Posterior vena cava (tissue), 2 donors: ENCODE data around the gene FMOD. TPM values are rescaled to one million over a fixed set of nuclear protein-coding genes. Genes with fewer than 3 reads are reported as not detected.
A peak's percentile ranks its signal among the peaks of the same experiment; 100 is the strongest.

Source experiments
- DNase-seq: peaks from one replicate; pipeline ENCODE4 v3.0.0-alpha.2; 2020; ENCODE audit warnings: low spot score
- intact Hi-C, 2 donors: fragments of 100-400 bp; cut with DNase I; formaldehyde crosslinking; loops; one replicate each; pipeline versions ENCODE4 v1.14.1 to v1.14.2; 2022 to 2023
- total RNA-seq, 2 donors: library from RNA; stranded (reverse); fragmentation: NEBNext Ultra II Directional; extraction: Animal tissue kit (Norgen Biotek cat#: 25700); gene quantifications; one replicate each; pipeline ENCODE4 v1.2.1, GENCODE V29; 2021
- donor health status: DM: yes; HTN: yes; CAD: no.
- donor health status: DM: yes; HTN: yes; CAD: no.

Gene FMOD
- total RNA-seq, 2 donors from 2014 or later, result 102 to 216 TPM

DNA sequence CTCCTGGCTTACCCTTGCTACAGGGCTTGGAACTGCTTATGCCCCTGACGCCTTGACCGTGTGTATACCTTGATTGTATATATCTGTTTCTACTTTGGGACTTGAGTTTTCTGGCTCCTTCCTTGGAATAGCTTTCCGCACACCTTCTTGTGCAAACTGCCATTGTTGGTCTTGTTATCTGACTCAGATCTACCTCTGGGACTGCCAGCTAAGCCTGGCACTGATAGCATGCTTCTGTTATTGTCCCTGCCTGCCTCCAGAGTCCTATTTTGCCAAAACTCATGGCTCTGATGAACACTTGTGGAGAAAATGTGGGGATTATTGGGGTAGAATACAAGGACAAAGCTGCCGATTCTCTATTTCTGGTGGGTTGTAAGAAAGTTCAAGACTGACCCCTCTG is 15.4 kb downstream of the FMOD start:
- no peak for DNase-seq
- intact Hi-C loops, result no loop called here

DNA sequence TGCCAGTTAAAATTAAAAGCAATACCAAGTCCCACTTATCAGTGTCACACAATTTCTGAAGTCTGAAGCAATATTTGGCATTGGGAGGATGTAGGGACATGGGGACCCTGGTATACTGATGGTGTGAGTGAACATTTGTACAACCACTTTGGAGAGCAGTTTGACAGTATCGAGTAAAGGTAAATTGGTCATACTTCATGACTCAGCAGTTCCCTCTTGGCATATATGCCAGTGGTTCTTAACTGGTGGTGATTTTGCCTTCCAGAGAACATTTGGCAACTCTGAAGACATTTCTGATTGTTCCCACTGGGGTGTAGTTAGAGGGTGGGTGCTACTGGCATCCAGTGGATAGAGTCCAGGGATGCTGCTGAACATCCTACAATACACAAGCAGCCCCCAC is 19.7 kb downstream of the FMOD start:
- intact Hi-C loops, result no loop called here
- no peak for DNase-seq

DNA sequence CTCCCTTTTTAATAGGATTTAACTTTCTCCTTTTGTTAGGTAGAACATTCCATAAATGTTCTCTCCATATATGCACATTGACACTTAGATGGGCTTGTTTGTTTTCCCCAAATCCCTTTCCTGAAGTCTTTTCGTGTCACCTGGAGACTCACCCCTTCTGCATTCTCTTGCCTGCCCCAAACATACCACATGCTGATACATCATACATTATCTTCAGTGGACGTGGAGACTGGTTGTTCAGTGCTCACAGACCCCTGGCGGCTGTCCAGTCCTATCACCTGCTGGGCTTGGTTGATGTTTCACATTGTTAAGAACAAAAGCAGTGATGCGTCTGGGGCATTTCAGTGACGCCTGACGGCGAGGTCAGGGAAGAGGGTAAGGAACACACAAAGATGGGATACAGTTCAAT is 22.2 kb downstream of the FMOD start:
- DNase-seq, result no peak
- intact Hi-C loops, result loop anchor here in 1 of 2 donors (5.0 kb wide), 1 partner anchor 56 kb away; no protein-coding TSS in a partner anchor

DNA sequence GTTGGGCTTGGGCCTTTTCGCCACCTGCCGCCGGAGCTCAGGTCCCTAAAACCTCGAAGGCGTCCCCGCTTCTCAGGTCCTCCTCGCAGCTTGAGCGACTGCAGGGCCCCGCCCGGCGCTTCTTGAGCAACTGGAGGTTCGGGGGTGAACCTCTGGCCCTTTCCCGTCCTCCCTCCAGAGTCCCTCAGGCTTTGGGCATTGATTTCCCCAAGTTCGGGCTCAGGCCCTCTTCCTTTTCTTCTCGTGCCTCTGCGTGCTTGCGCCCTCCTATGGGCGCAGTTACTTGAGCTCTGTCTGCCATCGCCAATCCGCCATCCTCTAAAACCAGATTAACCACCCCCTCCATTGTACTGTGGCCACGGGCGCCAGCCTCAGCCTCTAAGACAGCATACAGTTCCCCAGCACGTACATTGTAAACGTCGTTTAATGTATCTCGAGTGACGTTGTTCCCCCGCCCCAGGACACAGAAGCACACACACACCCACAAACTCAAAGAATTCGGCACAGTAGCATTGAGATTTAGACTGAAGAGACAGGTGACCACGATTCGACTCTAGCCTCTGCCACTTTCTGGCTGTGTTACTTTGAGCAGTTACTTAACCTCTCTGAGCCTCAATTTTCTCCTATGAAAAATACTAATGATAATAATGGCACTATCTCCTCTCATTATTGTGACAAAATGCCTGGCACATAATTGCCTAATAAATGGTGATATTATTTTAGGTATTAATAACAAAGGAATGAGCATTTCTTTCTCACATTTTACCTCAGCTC is 23.1 kb downstream of the FMOD start:
- intact Hi-C loops, result loop anchor here in 1 of 2 donors (5.0 kb wide), 1 partner anchor 56 kb away; no protein-coding TSS in a partner anchor
- DNase-seq, result no peak

DNA sequence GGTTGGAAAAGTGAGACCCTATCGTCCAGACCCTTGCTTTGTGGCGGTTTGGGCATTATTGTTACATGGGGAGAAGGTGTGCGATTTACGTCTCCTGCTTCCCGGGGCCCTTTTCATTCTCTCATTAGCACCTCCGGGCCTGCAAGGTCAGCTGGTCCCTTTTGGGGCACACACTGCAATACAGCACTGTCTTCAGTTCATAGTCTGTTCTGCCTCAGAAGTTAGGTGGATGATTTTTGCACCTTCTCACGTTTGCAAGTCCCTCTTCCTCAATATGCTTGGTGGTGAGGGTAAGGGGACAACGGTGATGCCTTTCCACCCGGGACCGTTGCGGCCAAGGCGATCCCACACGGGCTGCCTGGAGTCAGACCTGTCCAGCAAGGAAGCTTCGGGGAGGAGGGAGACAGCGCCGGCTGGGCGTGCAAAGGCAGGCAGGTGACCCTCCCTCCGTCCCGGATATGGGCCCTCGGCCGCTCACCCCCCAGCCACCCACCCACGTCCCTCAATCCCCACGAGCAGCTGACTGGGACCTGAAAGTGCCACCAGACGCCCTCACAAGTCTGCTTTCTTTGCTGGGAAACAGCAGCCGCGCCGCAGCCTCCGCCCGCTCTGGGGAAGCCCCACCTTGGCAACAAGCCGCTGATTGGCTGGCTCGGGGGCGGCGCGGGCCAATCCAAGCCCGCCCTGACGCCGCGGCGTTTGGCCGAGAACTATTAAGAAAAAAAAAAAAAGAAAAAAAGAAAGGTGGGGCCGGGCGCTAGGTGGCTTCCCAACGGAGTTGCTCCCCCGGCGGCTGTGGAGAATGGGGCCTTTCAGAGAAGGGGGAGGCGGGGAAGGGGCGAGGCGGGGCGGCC is 23.9 kb downstream of the FMOD start:
- peak; percentile 99 for DNase-seq
- intact Hi-C loops, result loop anchor here in 1 of 2 donors (5.0 kb wide), 1 partner anchor 55 kb away; no protein-coding TSS in a partner anchor

DNA sequence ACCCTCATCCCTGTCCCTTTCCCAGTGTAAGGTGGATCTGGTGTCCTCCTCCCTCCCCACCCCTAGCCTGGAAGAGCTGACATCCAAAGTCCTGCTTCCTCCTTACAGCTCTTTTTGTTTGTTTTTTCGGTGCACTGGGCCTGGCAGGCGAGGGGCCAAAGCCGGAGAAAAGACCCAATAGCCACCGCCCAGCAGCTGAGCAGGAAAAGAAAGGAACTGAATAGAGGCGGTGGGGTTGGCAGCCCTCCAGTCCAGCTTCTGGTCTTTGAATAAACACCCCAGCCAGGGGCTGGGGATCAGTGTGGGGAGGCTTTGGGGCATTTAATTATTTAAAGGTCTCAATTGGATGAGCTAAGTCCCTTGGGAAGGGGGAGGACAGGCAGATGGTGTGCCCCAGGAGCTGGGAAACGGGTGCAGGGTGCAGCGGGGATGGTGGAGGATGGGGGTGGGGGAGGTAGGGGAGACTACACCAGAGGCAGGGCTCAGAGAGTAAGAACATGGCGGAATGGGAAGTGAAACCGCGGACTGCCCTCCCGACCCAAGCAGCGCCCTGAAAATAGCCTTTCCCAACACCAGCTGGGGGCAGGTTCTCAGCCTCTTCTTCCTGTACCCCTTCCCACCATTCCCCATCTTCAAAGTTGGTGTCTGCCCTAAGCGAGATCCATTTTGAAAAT is 25.4 kb downstream of the FMOD start:
- intact Hi-C loops, result loop anchor here in 1 of 2 donors (5.0 kb wide), 1 partner anchor 53 kb away; no protein-coding TSS in a partner anchor
- peak; percentile 84 for DNase-seq

DNA sequence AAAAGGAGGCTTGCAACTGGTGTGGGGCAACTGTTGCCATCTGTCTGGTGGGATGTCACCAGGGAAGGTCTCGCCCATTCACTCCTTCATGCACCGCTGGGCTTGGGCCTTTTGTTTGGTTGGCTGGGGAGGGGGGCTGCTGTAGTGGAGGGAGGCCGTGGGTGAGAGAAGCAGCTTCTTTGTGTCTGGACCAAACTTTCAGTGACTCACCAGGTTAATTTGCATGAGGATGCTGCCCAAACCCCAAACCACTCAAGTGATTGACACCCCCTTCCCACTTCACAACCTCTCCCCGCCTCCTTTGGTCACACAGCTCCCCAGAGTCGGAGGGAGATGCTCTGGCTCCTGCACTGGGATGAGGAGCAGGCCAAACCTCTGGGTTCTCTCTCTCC is 25.9 kb downstream of the FMOD start:
- intact Hi-C loops, result loop anchor here in 1 of 2 donors (5.0 kb wide), 1 partner anchor 53 kb away; no protein-coding TSS in a partner anchor

DNA sequence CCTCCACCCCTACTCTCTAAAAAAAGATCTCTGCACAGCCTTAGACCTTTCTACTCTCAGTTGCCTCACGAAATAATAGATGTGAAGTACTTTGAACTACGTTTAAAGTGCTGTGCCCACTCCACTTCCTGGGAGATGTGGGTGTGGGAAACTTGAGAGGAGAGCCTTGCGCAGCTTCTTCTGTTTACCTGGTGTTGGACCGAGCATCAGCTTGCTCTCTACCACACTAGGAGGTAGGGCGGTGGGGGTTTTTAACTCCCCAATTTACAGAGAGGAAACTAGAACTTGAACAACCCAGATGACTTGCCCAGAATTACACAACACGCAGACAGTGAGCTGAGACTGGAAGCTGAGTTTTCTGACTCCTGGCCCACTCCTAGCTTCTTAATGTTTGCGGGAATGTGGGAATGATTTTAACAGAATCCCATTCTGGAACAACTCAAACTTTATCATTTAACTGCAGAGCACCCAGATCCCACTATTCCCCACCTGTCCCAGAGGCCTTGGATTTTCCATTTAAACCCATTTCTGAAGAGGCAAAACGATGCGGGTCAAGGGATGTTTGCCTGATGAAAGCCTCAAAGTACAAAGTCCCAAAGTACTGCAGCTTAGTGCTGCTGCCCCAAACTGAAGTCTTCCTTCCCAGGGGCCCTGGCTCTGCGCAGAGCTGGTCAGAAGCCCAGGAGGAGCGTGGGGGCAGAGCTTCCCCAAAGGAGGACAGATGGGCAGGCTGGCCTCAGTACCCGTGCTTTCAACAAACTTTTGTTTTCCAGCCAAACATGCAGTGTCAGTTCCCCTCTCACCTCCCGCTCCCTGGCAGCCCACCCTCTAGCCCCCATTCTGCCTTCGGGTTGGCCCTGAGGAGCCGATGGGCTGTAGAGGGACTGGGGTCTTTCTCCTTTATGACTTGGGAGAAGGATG is 26.6 kb downstream of the FMOD start:
- intact Hi-C loops, result loop anchor here in 1 of 2 donors (5.0 kb wide), 2 partner anchors 52 to 392 kb away; no protein-coding TSS in a partner anchor
- DNase-seq, result no peak

More for the DNA sequence above, 25.9 kb downstream of the FMOD start:
- DNase-seq, result no peak

DNA sequence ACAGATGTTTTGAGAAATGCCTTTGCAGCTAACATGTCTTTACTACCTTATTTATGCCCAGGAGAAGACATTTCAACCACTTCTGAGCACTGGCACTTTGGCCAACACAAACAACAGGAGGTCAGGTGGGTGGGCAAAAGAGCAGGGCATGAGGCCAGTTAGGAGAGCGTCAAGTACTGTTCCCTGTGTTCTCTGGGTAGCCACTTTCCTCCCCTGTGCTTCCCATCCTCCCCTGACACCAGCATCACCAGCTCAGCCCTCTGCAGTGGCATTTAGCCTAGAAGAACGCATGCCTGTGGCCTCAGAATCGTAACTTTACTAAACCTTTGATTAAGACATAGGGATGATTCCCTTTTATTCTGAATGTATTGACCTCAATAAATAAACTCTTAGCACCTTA is 27.3 kb downstream of the FMOD start:
- DNase-seq, result no peak
- intact Hi-C loops, result loop anchor here in 1 of 2 donors (5.0 kb wide), 1 partner anchor 391 kb away; no protein-coding TSS in a partner anchor

DNA sequence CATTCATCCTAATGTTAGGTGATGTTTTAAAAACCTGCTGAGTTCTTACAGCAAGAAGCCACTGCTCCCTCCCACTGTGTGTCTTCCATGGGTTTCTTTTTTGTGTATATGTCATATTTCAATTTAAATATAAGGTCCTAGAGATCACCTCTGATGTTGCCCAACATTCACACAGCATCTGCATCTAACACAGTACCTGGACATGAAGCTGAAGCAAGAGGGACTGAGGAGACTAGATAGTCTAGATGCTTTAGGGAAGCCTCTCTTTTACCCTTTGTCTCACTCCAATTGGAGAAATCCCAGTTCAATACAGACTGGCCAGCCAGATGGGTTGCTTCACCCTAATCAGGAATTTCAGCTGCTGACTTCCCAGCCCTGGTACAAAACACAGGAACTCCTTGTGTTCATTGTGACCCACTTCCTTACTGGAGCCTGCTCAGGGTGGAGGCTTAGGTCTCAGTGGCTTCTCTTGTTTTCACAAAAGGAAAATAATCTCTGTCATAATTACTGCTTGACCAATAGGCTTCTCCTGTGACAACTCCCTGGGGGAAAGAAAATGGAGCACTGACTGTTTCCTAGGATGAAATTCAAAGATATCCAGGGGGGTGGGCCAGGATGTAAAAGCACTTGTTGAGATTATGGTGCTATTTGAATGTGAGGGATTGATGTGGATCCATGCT is 28.3 kb downstream of the FMOD start:
- no peak for DNase-seq
- intact Hi-C loops, result loop anchor here in 1 of 2 donors (5.0 kb wide), 1 partner anchor 390 kb away; no protein-coding TSS in a partner anchor

DNA sequence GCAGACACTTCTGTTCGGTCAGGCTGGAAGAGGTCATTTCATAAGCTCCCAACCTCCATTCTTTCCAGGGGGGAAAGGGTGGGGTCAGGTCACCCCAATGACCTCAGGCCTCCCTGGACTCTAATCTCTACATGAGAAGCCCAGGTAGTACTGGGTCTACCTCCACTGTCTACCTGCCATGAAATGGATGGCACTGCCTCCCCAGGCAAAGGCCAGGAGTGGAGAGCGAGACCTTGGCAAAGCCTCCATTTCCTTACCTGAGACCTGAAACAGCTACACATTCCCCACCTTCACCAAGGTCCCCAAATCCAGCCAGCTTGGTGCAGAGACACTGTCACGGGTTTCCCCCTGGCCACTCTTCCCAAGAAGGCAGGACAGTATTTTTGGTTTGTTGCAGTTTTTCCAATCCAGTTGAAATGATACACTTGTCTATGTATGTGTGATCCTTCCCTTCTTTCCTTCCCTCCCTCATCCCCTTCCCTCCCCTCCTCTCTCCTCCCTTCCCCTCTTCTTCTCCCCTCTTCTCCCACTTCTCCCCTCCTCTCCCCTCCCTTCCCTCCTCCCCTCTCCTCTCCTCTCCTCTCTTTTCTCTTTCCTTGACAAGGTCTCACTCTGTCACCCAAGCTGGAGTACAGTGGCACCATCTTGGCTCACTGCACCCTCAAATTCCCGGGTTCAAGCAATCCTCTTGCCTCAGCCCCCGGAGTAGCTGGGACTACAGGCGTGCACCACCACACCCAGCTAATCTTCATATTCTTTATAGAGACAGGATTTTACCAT is 29.5 kb downstream of the FMOD start:
- DNase-seq, result no peak
- intact Hi-C loops, result loop anchor here in 1 of 2 donors (5.0 kb wide), 1 partner anchor 389 kb away; no protein-coding TSS in a partner anchor

DNA sequence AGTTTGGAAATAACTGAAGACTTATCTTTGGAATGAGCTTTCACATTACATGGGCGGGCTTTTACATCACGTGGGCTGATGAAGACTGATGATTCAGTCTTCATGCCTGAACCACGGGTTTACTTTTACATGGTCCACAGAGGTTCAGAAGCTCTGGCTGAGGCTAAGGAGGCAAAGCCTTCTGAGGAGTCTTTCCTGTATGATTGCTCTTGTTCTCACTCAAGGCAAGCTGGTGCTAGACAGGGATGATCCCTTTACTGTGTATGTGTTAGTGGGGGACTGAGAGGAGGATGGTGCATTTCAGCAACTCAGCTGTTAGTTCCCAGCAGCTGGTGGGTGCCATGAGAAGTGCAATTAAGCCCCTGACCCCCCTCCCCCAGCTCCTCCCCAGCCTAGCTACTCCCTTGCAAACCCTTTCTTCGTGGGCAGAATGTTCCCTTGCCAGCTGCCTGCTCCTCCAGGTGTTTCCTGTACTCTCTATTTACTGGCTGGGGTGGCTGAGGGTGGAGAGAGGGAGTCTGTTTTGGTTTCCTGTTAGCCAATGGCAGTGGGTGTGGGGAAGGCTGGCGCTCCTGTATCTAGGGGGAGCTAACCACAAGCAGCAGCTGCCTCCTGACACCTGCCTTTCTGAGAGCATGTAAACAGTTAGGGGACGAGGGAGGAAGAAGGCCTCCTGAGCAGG is 30.2 kb downstream of the FMOD start:
- intact Hi-C loops, result loop anchor here in 1 of 2 donors (5.0 kb wide), 1 partner anchor 388 kb away; no protein-coding TSS in a partner anchor

DNA sequence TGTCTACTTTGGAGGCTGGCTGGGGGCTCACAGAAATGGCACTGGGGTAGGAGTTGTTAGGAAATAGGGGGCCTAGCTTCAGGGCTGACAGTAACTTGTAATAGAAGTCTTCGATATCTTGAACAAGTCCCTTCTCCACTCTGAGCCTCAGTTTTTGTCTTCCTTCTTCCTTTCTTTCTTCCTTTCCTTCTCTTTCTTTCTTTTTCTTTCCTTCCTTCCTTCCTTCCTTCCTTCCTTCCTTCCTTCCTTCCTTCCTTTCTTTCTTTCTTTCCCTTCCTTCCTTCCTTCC is 32.7 kb downstream of the FMOD start:
- intact Hi-C loops, result no loop called here
- no peak for DNase-seq

More for the DNA sequence above, 30.2 kb downstream of the FMOD start:
- DNase-seq, result no peak

DNA sequence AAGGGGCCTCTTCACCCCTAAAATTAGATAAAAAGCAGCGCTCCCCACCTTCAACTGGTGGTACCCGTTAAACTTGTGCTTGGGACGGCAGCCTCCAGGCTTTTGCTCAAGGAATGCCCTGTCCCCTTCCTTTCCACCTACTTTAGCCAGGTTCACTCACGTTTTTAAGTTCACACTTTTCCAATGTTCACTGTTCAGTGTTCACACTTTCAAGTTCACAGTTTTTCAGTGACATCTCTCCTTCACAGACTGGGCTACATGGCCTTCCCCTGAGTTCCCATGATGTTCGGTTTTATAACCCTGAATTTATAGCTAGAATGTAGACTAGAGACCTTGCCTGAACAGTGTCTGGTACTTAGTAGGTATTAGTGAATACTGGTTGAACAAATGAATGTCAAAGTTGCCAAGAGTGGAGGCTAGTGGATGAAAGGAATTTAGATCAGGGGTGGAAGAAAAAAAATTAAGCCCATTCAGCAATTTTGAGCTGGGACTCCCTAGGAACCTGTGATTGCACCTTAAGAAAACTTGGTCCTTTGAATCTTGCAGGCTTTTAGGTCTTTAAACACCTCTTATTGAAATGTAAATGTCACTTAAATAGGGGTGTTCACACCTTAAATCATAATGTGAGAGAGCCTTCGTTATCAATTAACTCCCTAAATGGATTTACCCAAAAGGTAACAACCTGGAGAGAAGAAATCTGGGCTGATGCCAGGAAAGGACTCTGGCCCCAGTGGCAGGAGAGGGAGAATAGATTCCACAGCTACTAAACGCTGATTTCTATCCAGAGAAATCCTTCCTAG is 33.3 kb downstream of the FMOD start:
- intact Hi-C loops, result no loop called here
- no peak for DNase-seq

DNA sequence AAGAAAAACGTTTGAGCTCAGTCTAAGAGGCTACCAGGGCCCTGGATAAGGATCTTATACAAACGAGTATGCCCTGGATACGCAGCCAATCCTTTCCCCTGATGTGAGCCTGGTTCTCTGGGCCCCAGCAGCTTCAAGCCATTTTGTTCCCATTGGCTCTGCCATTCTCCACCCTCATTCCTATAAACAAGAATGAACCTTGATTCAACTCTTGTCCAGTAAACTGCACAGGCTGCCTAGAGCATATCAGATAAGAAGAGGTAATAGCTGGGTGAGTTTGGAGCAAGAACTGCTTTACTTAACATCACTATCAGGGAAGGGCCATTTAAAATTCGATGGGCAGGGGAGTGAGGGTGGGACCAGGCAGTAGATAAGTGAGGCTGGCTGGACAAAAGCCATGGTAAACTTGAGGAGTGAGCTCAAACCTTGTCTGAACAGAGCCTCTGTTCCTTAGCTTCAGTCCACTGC is 34.3 kb downstream of the FMOD start:
- no peak for DNase-seq

More for the DNA sequence above, 34.3 kb downstream of the FMOD start:
- intact Hi-C loops, result no loop called here
